ENCODE measurements around the gene GNPTAB. TPM values are rescaled to one million over a fixed set of nuclear protein-coding genes. Genes with fewer than 3 reads are reported as not detected.

Gene GNPTAB
- total RNA-seq, 1 donor from 2014 or later = 28.7 TPM

- Histone ChIP-seq H3K4me3 (no peak overlapping the region), H3K27me3 (no peaks in the 10 kb centered on the region), H3K9me3 (no peaks in the 10 kb centered on the region), H3K27ac (no peak overlapping the region), H3K4me1 (peaks cover 8% of the 10 kb centered on the region), H3K36me3 (no peaks in the 10 kb centered on the region)
- intact Hi-C loops (cut with DNase I) = no loop called here
- no peak for TF ChIP-seq POLR2A (IDR thresholded peaks at IDR 0.05)
- no peak for TF ChIP-seq CTCF (IDR thresholded peaks at IDR 0.05)
- no peak for TF ChIP-seq POLR2AphosphoS5 (IDR thresholded peaks at IDR 0.05; ENCODE audit: insufficient read depth in 1 of 2, low read depth in 1 of 2)
- no peak for DNase-seq (ENCODE audit: extremely low spot score in 2 of 2)
These were observed 1.3 kb upstream of the GNPTAB start for GRCh38 chr12:101832030-101832429.

DNA sequence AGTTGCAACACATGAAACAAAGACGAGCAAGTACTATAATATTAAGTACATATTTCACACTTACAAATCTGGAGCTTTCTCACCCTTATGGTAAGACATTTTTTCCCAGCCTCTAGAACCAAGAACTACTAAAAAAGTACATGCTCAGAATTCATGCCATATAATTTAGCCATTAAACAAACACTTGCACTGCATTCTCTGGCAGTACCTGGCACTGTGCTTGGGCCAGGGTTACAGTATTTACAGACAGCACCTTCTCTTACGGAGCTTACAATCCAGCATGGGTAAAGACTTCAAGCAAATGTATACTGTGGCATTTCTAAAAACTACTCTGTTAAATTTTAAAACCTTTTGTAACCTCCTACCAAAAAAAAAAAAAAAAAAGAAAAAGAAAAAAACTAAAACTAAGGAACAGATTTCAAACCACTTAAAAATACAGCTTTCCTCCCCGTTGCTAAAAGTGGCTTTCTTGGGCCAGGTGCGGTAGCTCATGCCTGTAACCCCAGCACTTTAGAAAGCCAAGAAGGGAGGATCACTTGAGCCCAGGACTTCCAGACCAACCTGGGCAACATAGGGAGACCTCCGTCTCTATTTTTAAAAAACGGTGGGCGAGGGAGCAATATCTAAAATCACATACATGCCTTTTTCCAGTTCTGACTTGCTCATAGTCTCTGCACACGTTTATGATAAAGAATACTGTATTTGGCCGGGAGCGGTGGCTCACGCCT, 956 bp downstream of the GNPTAB start:
- no peaks in the 10 kb centered on the region for H3K9me3 ChIP-seq
- no peak for TF ChIP-seq POLR2A (IDR thresholded peaks at IDR 0.05)
- no peak for TF ChIP-seq CTCF (IDR thresholded peaks at IDR 0.05)
- TF ChIP-seq POLR2AphosphoS5 (IDR thresholded peaks at IDR 0.05; ENCODE audit: insufficient read depth in 1 of 2, low read depth in 1 of 2) = no peak
- H3K4me3 ChIP-seq = peak overlapping the region; percentile 69 to 87
- peaks cover 11% of the 10 kb centered on the region for H3K4me1 ChIP-seq
- intact Hi-C loops (cut with DNase I) = no loop called here
- no peak for DNase-seq (ENCODE audit: extremely low spot score in 2 of 2)
- H3K27ac ChIP-seq = peak overlapping the region; percentile 72
- no peaks in the 10 kb centered on the region for H3K27me3 ChIP-seq
- H3K36me3 ChIP-seq = no peaks in the 10 kb centered on the region

DNA sequence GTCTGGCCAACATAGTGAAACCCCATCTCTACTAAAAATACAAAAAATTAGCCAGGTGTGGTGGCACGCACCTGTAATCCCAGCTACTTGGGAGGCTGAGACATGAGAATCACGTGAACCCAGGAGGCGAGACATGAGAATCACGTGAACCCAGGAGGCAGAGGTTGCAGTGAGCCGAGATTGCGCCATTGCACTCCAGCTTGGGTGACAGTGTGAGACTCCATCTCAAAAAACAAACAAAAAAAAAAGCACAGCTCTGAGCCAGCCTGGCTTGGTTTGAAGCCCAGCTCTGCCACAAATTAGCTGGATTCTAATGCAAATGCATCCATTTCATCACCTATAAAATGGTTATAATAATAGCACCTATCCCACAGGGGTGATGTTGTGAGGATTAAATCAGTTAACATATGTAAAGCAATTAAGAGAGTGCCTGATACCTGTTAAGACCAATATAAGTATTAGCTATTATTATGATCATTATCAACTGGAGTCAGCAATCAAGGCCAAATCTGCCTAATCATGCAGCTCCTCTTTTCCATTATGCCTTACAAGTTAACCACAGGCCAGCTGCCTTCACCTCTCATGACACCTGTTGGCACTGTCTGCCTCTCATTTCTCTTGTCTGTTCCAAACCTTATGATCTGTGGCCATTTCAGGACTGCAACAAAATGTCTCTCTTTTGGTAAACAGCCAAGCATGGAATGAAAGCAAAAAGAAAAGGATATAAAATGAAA, 2.1 kb downstream of the GNPTAB start:
- H3K9me3 ChIP-seq = no peaks in the 10 kb centered on the region
- intact Hi-C loops (cut with DNase I) = no loop called here
- H3K36me3 ChIP-seq = no peaks in the 10 kb centered on the region
- no peak overlapping the region for H3K4me3 ChIP-seq
- no peak overlapping the region for H3K27ac ChIP-seq
- TF ChIP-seq POLR2A (IDR thresholded peaks at IDR 0.05) = no peak
- TF ChIP-seq CTCF (IDR thresholded peaks at IDR 0.05) = no peak
- no peak for TF ChIP-seq POLR2AphosphoS5 (IDR thresholded peaks at IDR 0.05; ENCODE audit: insufficient read depth in 1 of 2, low read depth in 1 of 2)
- H3K27me3 ChIP-seq = no peaks in the 10 kb centered on the region
- peaks cover 21% of the 10 kb centered on the region for H3K4me1 ChIP-seq
- no peak for DNase-seq (ENCODE audit: extremely low spot score in 2 of 2)

GRCh38 chr12:101826766-101827368, 3.9 kb downstream of the GNPTAB start:
- intact Hi-C loops (cut with DNase I) = no loop called here
- no peak overlapping the region for H3K27ac ChIP-seq
- no peaks in the 10 kb centered on the region for H3K36me3 ChIP-seq
- H3K27me3 ChIP-seq = no peaks in the 10 kb centered on the region
- no peak overlapping the region for H3K4me3 ChIP-seq
- peaks cover 21% of the 10 kb centered on the region for H3K4me1 ChIP-seq
- no peaks in the 10 kb centered on the region for H3K9me3 ChIP-seq
- TF ChIP-seq POLR2A (IDR thresholded peaks at IDR 0.05) (no peak), CTCF (IDR thresholded peaks at IDR 0.05) (no peak), POLR2AphosphoS5 (IDR thresholded peaks at IDR 0.05; ENCODE audit: insufficient read depth in 1 of 2, low read depth in 1 of 2) (no peak)
- no peak for DNase-seq (ENCODE audit: extremely low spot score in 2 of 2)
